Mesenchymal stem cell (in vitro differentiated cells and primary cell): ENCODE measurements around the gene CNGA1. TPM values are rescaled to one million over a fixed set of nuclear protein-coding genes. Genes with fewer than 3 reads are reported as not detected.

Experiments
- DNase-seq: peaks from one replicate; pipeline ENCODE4 v3.0.0-alpha.2; 2013
- H2AFZ ChIP-seq: one replicate; pipeline ENCODE4 v1.6.1; 2013; ENCODE audit warnings: low read depth, mild to moderate bottlenecking, control low read depth, inconsistent platforms, low read length, moderate library complexity
- H2AK5ac ChIP-seq: 2 replicates; pipeline ENCODE4 v1.6.1; 2013; ENCODE audit warnings: low read length, moderate library complexity, mild to moderate bottlenecking, inconsistent platforms; ENCODE audit not compliant: severe bottlenecking
- H2BK120ac ChIP-seq: one replicate; pipeline ENCODE4 v1.6.1; 2013; ENCODE audit warnings: low read depth, mild to moderate bottlenecking, inconsistent platforms, low read length, moderate library complexity
- H2BK12ac ChIP-seq, 2 experiments: one replicate each; pipeline ENCODE4 v1.6.1; 2013; ENCODE audit warnings: inconsistent platforms in 2 of 2, low read length in 2 of 2, mild to moderate bottlenecking in 2 of 2, moderate library complexity in 2 of 2, control low read depth in 1 of 2
- H2BK15ac ChIP-seq: one replicate; pipeline ENCODE4 v1.6.1; 2013; ENCODE audit warnings: mild to moderate bottlenecking, low read depth, inconsistent platforms; ENCODE audit not compliant: poor library complexity, severe bottlenecking
- H2BK5ac ChIP-seq: 2 replicates; pipeline ENCODE4 v1.6.1; 2013; ENCODE audit warnings: low read depth, mild to moderate bottlenecking, low read length, control low read depth, inconsistent platforms; ENCODE audit not compliant: poor library complexity, severe bottlenecking
- H3K14ac ChIP-seq, 2 experiments: one replicate each; pipeline ENCODE4 v1.6.1; 2013; ENCODE audit warnings: inconsistent platforms in 2 of 2, low read length in 2 of 2, control low read depth in 1 of 2, mild to moderate bottlenecking in 1 of 2, moderate library complexity in 1 of 2
- H3K18ac ChIP-seq, 2 experiments: one replicate each; pipeline ENCODE4 v1.6.1; 2013; ENCODE audit warnings: inconsistent platforms in 2 of 2, low read length in 2 of 2, control low read depth in 1 of 2, low read depth in 1 of 2, mild to moderate bottlenecking in 1 of 2
- H3K23ac ChIP-seq, 2 experiments: one replicate each; pipeline ENCODE4 v1.6.1; 2013; ENCODE audit warnings: inconsistent platforms in 2 of 2, low read length in 2 of 2, mild to moderate bottlenecking in 2 of 2, moderate library complexity in 2 of 2, control low read depth in 1 of 2
- H3K27ac ChIP-seq: 2 replicates; pipeline ENCODE4 v1.5.1; 2013; ENCODE audit warnings: mild to moderate bottlenecking, moderate library complexity, low read length, control low read depth, inconsistent platforms; ENCODE audit not compliant: poor library complexity, severe bottlenecking
- H3K27me3 ChIP-seq, 2 experiments: 2 replicates each; pipeline versions ENCODE4 v1.6.1 to v1.7.0; 2013; ENCODE audit warnings: low read length in 2 of 2, mild to moderate bottlenecking in 2 of 2, moderate library complexity in 2 of 2, control low read depth in 1 of 2, inconsistent platforms in 1 of 2; ENCODE audit not compliant: control insufficient read depth in 1 of 2, insufficient read depth in 1 of 2
- H3K36me3 ChIP-seq, 2 experiments: 2 replicates each; pipeline versions ENCODE4 v1.6.1 to v1.7.0; 2013; ENCODE audit warnings: low read length in 2 of 2, control low read depth in 1 of 2, inconsistent platforms in 1 of 2, low read depth in 1 of 2, mild to moderate bottlenecking in 1 of 2; ENCODE audit not compliant: insufficient read depth in 2 of 2, control insufficient read depth in 1 of 2
- H3K4ac ChIP-seq, 2 experiments: one replicate each; pipeline ENCODE4 v1.6.1; 2013; ENCODE audit warnings: inconsistent platforms in 2 of 2, low read length in 2 of 2, mild to moderate bottlenecking in 2 of 2, moderate library complexity in 2 of 2, control low read depth in 1 of 2, low read depth in 1 of 2
- H3K4me1 ChIP-seq: 2 replicates; pipeline ENCODE4 v1.6.1; 2013; ENCODE audit warnings: low read depth, low read length, control low read depth; ENCODE audit not compliant: control insufficient read depth, insufficient read depth
- H3K4me2 ChIP-seq: 2 replicates; pipeline ENCODE4 v1.6.1; 2013; ENCODE audit warnings: low read length, mild to moderate bottlenecking, inconsistent platforms; ENCODE audit not compliant: poor library complexity, severe bottlenecking
- H3K4me3 ChIP-seq, 2 experiments: 2 replicates each; pipeline versions ENCODE4 v1.5.1 to v1.7.0; 2013; ENCODE audit warnings: low read length in 2 of 2, mild to moderate bottlenecking in 2 of 2, control low read depth in 1 of 2, low read depth in 1 of 2; ENCODE audit not compliant: insufficient read depth in 1 of 2
- H3K79me1 ChIP-seq: replicated peaks from 2 replicates; pipeline ENCODE4 v1.6.1; 2013; ENCODE audit warnings: mild to moderate bottlenecking, control low read depth, low read length, inconsistent platforms; ENCODE audit not compliant: poor library complexity, severe bottlenecking
- H3K9ac ChIP-seq: 2 replicates; pipeline ENCODE4 v1.7.0; 2013; ENCODE audit warnings: mild to moderate bottlenecking, low read length, moderate library complexity
- H3K9me3 ChIP-seq: 2 replicates; pipeline ENCODE4 v1.7.0; 2013; ENCODE audit warnings: mild to moderate bottlenecking, low read length; ENCODE audit not compliant: control insufficient read depth
- H4K8ac ChIP-seq: one replicate; pipeline ENCODE4 v1.6.1; 2013; ENCODE audit warnings: inconsistent platforms, mild to moderate bottlenecking, low read length, moderate library complexity
- H4K91ac ChIP-seq: one replicate; pipeline ENCODE4 v1.6.1; 2013; ENCODE audit warnings: mild to moderate bottlenecking, low read length, inconsistent platforms
- WGBS: methylation state at CpG from one replicate; pipeline ENCODE4 v1.1.7; 2013; ENCODE audit warnings: mixed read lengths; 5-methylcytosine and 5-hydroxymethylcytosine counted together
- polyA plus RNA-seq, 2 experiments: library from polyadenylated mRNA; stranded (reverse); fragments of 200-250 nt; gene quantifications; one replicate each; pipeline ENCODE4 v1.2.3, GENCODE V29; 2013

The CNGA1 gene
- 0.11 TPM for polyA plus RNA-seq (2013, experiment 1 of 2)
- 0.08 TPM for polyA plus RNA-seq (2013, experiment 2 of 2)

GRCh38 chr4:48016141-48017107 is at the start of gene CNGA1, which contains the start of gene NIPAL1:
CNGA1 (minus strand) TSS chr4:48016681; CDS start chr4:47952689, 63,992 bp downstream.
NIPAL1 (plus strand) TSS chr4:48016772; CDS start chr4:48016840, 68 bp downstream.
- Histone ChIP-seq H3K36me3 (no peaks in the 10 kb centered on the region), H3K23ac (no peak within 1 kb of the TSS), H2AK5ac (no peak within 1 kb of the TSS), H2AFZ (peak within 1 kb of the TSS; percentile 80), H3K4me2 (peak within 1 kb of the TSS; percentile 100), H2BK15ac (peak within 1 kb of the TSS; percentile 45), H3K4me3 (peak within 1 kb of the TSS; percentile 82 to 92), H3K14ac (no peak within 1 kb of the TSS), H3K9ac (peak within 1 kb of the TSS; percentile 76), H2BK5ac (no peak within 1 kb of the TSS), H3K27ac (no peak within 1 kb of the TSS), H3K27me3 (peaks cover 0 to 24% of the 10 kb centered on the region in 2 experiments), H3K18ac (peak within 1 kb of the TSS; percentile 63 to 70), H3K9me3 (no peaks in the 10 kb centered on the region), H4K91ac (no peak within 1 kb of the TSS), H3K79me1 (peaks cover 2% of the 10 kb centered on the region), H3K4ac (no peak within 1 kb of the TSS), H2BK12ac (peak within 1 kb of the TSS in 1 of 2 experiments; percentile 57), H2BK120ac (no peak within 1 kb of the TSS), H4K8ac (peak within 1 kb of the TSS; percentile 79), H3K4me1 (peaks cover 7% of the 10 kb centered on the region)
- 1% methylated on average over 58 of the region's 60 CpGs for WGBS
- DNase-seq: peak; percentile 76

GRCh38 chr4:48065587-48066052 is 49.1 kb upstream of the CNGA1 start:
- no peak overlapping the region for H2BK120ac ChIP-seq
- no peaks in the 10 kb centered on the region for H3K79me1 ChIP-seq
- H3K14ac ChIP-seq: no peak overlapping the region
- no peak overlapping the region for H3K9ac ChIP-seq
- no peak overlapping the region for H4K91ac ChIP-seq
- H3K9me3 ChIP-seq: no peaks in the 10 kb centered on the region
- no peak overlapping the region for H2BK15ac ChIP-seq
- H2BK5ac ChIP-seq: no peak overlapping the region
- H4K8ac ChIP-seq: no peak overlapping the region
- 100% methylated on average over 1 of the region's 1 CpG for WGBS
- no peak overlapping the region for H3K4me2 ChIP-seq
- no peak overlapping the region for H3K4me3 ChIP-seq
- H2AFZ ChIP-seq: no peak overlapping the region
- H3K23ac ChIP-seq: no peak overlapping the region
- no peaks in the 10 kb centered on the region for H3K4me1 ChIP-seq
- H3K27ac ChIP-seq: no peak overlapping the region
- H2BK12ac ChIP-seq: no peak overlapping the region
- no peak overlapping the region for H2AK5ac ChIP-seq
- DNase-seq: no peak
- no peak overlapping the region for H3K18ac ChIP-seq
- H3K27me3 ChIP-seq: no peaks in the 10 kb centered on the region
- no peaks in the 10 kb centered on the region for H3K36me3 ChIP-seq
- no peak overlapping the region for H3K4ac ChIP-seq

DNA sequence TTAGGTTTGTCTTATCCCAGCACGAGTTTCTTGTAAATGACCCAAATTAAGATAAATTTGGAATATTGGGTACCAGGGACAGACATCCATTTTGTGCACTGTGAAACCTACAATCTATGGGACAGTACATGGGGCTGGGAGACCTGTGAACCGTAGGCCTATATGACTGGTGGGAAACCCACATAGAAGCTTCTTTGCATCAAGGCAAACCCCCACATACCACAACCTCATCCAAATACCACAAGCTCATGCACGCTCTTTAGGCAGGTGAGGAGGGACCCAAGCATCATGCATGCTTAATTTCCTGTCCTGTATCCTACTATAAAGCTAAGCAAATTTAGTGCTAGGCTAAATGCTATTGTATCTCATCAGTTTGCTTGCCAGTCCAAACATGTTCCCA is 47.9 kb upstream of the CNGA1 start:
- WGBS: 87% methylated on average over 3 of the region's 3 CpGs

More for the DNA sequence above, 47.9 kb upstream of the CNGA1 start:
- H2BK5ac ChIP-seq: no peak overlapping the region
- DNase-seq: no peak
- H2BK120ac ChIP-seq: no peak overlapping the region
- no peak overlapping the region for H3K4me3 ChIP-seq
- no peaks in the 10 kb centered on the region for H3K27me3 ChIP-seq
- H3K27ac ChIP-seq: no peak overlapping the region
- no peaks in the 10 kb centered on the region for H3K4me1 ChIP-seq
- no peak overlapping the region for H3K4me2 ChIP-seq
- H2AK5ac ChIP-seq: no peak overlapping the region
- H4K91ac ChIP-seq: no peak overlapping the region
- H2BK15ac ChIP-seq: no peak overlapping the region
- no peak overlapping the region for H3K18ac ChIP-seq
- H2AFZ ChIP-seq: no peak overlapping the region
- no peak overlapping the region for H4K8ac ChIP-seq
- H2BK12ac ChIP-seq: no peak overlapping the region
- no peak overlapping the region for H3K14ac ChIP-seq
- H3K4ac ChIP-seq: no peak overlapping the region
- H3K9ac ChIP-seq: no peak overlapping the region
- no peaks in the 10 kb centered on the region for H3K36me3 ChIP-seq
- no peaks in the 10 kb centered on the region for H3K79me1 ChIP-seq
- H3K9me3 ChIP-seq: peaks cover 4% of the 10 kb centered on the region
- H3K23ac ChIP-seq: no peak overlapping the region
